Right lobe of liver (tissue), 6 donors: Measurements from ENCODE around the gene WDR82. TPM values are rescaled to one million over a fixed set of nuclear protein-coding genes. Genes with fewer than 3 reads are reported as not detected.

Source experiments
- ATAC-seq, 4 donors: fragments of 200-7000 bp; cut with Tn5 transposase; one replicate each; pipeline ENCODE4 v1.9.1; 2020; ENCODE audit warnings: mild to moderate bottlenecking in 4 of 4, moderate library complexity in 4 of 4
- DNase-seq, 3 donors: peaks; one replicate each; pipeline ENCODE4 v3.0.0-alpha.2; 2020
- H3K27ac ChIP-seq, 3 donors: fragments of 200-600 bp; one replicate each; pipeline ENCODE4 v1.8.0; 2022
- H3K27me3 ChIP-seq, 2 donors: fragments of 200-600 bp; one replicate each; pipeline ENCODE4 v1.8.0; 2022
- H3K36me3 ChIP-seq, 4 donors: fragments of 200-600 bp; sonication (generic) in 1 of 4; one replicate each; pipeline versions ENCODE4 v1.5.1 to v1.8.0; 2017 to 2022; ENCODE audit warnings: control low read depth in 1 of 4
- H3K4me1 ChIP-seq, 4 donors: fragments of 200-600 bp; sonication (generic) in 1 of 4; one replicate each; pipeline versions ENCODE4 v1.5.1 to v1.8.0; 2017 to 2022; ENCODE audit warnings: control low read depth in 1 of 4
- H3K4me3 ChIP-seq, 3 donors: fragments of 200-600 bp; one replicate each; pipeline ENCODE4 v1.8.0; 2022
- H3K9me3 ChIP-seq, 4 donors: fragments of 200-600 bp; sonication (generic) in 1 of 4; one replicate each; pipeline versions ENCODE4 v1.5.1 to v1.8.0; 2017 to 2022; ENCODE audit warnings: control low read depth in 1 of 4
- POLR2A ChIP-seq: fragments of 450-650 bp; IDR thresholded peaks from one replicate; pipeline ENCODE4 v1.6.1; 2017; ENCODE audit warnings: antibody characterized with exemption, mild to moderate bottlenecking
- WGBS: methylation state at CpG from one replicate; pipeline ENCODE4 v1.1.6; 2018; ENCODE audit warnings: low coverage, low lambda C conversion rate; ENCODE audit not compliant: insufficient coverage; ENCODE audit errors: missing lambda C conversion rate; 5-methylcytosine and 5-hydroxymethylcytosine counted together
- intact Hi-C, 2 donors: fragments of 100-400 bp; cut with DNase I; formaldehyde crosslinking; loops; one replicate each; pipeline versions ENCODE4 v1.11.2 to v1.14.1; 2022
- total RNA-seq, 6 experiments: library from RNA; depleted of rRNA in 2 of 6; stranded (reverse); fragments of >200 nt in 2 of 6; fragmentation: NEBNext Ultra II Directional in 3 of 6; extraction: Animal tissue kit (Norgen Biotek cat#: 25700) in 3 of 6; gene quantifications; one replicate each; pipeline versions ENCODE4 v1.1.0 to v1.2.4, GENCODE V29; 2016 to 2023
- TF ChIP-seq, protein P1 (sequence below), 4 donors: fragments of 200-600 bp in 3 of 4; fragments of 450-650 bp in 1 of 4; IDR thresholded peaks; one replicate each; pipeline versions ENCODE4 v1.5.1 to v1.8.0; 2016 to 2022; ENCODE audit warnings: antibody characterized with exemption in 4 of 4, mild to moderate bottlenecking in 2 of 4
- donor health status: DM: no; HTN: yes; CAD: no.
- donor health status: DM: no; HTN: no; CAD: no.
- donor health status: DM: no; HTN: no; CAD: no.
- donor health status: DM: no; HTN: yes; CAD: no.
- donor health status: DM: no; HTN: yes; CAD: no.

The WDR82 gene
- total RNA-seq, 6 experiments from 2014 or later, result 14.1 to 25.2 (median 20.7) TPM

DNA sequence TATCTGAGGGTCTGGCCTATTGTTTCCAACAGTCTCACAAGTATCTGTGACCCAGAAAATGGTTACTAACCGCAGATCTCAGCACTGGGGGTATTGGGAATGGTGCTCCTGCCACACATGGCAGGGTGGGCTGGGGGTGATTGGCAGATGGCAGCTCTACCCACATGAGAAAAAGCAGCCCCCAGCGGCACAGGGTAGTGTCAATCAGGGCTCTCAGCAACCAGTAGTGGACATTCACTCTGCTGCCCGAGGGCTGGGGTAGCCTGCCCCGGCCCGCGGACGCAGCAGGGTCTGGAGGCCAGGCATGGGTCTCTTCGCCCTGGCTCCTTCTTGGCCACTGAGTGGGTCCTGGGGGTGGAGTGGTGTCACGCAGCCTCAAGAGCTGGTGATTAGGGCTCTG is 46.2 kb upstream of the WDR82 start:
- Histone ChIP-seq H3K4me3 (no peak overlapping the region), H3K27ac (no peak overlapping the region), H3K9me3 (no peaks in the 10 kb centered on the region), H3K36me3 (no peaks in the 10 kb centered on the region), H3K4me1 (peaks cover 0 to 23% (median 10%) of the 10 kb centered on the region in 4 donors), H3K27me3 (no peaks in the 10 kb centered on the region)
- ATAC-seq (no peak), DNase-seq (peak in 1 of 3 donors; percentile 24)
- TF ChIP-seq, protein P1, sequence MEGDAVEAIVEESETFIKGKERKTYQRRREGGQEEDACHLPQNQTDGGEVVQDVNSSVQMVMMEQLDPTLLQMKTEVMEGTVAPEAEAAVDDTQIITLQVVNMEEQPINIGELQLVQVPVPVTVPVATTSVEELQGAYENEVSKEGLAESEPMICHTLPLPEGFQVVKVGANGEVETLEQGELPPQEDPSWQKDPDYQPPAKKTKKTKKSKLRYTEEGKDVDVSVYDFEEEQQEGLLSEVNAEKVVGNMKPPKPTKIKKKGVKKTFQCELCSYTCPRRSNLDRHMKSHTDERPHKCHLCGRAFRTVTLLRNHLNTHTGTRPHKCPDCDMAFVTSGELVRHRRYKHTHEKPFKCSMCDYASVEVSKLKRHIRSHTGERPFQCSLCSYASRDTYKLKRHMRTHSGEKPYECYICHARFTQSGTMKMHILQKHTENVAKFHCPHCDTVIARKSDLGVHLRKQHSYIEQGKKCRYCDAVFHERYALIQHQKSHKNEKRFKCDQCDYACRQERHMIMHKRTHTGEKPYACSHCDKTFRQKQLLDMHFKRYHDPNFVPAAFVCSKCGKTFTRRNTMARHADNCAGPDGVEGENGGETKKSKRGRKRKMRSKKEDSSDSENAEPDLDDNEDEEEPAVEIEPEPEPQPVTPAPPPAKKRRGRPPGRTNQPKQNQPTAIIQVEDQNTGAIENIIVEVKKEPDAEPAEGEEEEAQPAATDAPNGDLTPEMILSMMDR (IDR thresholded peaks at IDR 0.05), result no peak
- TF ChIP-seq POLR2A, result no peak
- intact Hi-C loops, result no loop called here
- 90% methylated on average over 6 of the region's 9 CpGs for WGBS

DNA sequence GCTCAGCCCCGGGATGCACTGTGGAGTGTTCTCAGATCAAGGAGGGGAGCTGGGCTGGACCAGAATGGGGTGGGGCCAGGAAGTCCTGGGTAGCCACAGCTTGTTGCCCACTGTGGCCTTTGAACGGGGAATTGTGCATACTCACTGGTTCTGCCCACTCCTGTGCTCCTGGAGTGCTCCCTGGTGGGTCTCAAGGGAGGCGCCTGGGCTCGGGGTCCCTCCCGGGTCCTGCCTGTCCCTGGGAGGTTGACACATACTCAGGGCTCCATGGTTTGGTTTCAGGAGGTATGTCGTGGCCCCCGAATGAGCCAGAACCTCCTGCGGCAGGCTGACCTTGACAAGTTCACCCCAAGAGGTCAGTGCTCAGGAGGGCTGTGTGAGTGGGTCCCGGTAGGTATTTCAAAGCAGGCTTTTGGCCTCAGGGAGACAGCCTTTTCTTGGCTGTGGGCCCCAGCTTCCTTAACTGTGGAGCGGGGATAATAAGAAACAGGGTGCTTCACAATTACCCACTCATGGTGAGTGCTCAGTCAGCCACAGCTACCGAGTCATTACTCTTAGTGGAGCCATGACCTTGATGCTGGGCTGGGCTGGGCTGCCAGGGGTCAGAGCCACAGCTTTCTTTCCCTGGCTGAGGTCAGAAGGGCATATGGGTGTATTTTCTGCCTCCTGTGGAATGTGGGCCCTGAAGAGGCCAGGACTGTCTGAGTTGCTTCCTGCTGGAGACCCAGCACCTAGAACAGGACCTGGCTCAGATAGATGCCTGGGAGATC is 45.3 kb upstream of the WDR82 start:
- Histone ChIP-seq H3K9me3 (no peaks in the 10 kb centered on the region), H3K36me3 (no peaks in the 10 kb centered on the region), H3K27ac (no peak overlapping the region), H3K4me3 (no peak overlapping the region), H3K4me1 (peaks cover 0 to 23% (median 10%) of the 10 kb centered on the region in 4 donors), H3K27me3 (no peaks in the 10 kb centered on the region)
- intact Hi-C loops, result no loop called here
- TF ChIP-seq POLR2A, result no peak
- TF ChIP-seq, protein P1 (IDR thresholded peaks at IDR 0.05), result no peak
- WGBS, result 40% methylated on average over 1 of the region's 11 CpGs
- ATAC-seq (peak; percentile 59 to 78 (median 70)), DNase-seq (peak in 2 of 3 donors; percentile 44 to 56)

DNA sequence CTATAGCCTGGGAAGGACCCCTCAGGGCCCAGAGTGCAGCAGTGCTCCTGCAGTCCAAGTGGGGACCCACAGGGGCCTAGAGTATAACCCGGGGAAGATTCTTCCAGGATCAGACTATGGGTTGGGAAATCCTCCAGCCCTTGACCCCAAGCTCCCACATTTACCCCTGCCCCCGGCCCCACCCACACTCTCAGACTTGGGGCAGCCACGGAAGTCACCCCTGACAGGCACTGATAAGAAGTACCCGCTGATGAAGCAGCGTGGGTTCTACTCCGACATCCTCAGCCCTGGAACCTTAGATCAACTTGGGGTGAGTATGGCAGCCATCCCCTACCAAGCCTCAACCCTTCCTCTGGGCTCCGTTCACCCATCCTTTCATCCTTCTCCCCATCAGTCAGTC is 44.0 kb upstream of the WDR82 start:
- TF ChIP-seq, protein P1 (IDR thresholded peaks at IDR 0.05), result no peak
- no peak for TF ChIP-seq POLR2A
- no CpG with 5 or more reads among the region's 7 CpGs for WGBS
- no peaks in the 10 kb centered on the region for H3K9me3 ChIP-seq
- intact Hi-C loops, result no loop called here
- no peaks in the 10 kb centered on the region for H3K36me3 ChIP-seq
- peaks cover 0 to 17% (median 7%) of the 10 kb centered on the region in 4 donors for H3K4me1 ChIP-seq
- H3K27me3 ChIP-seq, result no peaks in the 10 kb centered on the region
- no peak overlapping the region for H3K27ac ChIP-seq
- peak in 1 of 3 donors; percentile 24 for DNase-seq
- no peak for ATAC-seq
- no peak overlapping the region for H3K4me3 ChIP-seq

DNA sequence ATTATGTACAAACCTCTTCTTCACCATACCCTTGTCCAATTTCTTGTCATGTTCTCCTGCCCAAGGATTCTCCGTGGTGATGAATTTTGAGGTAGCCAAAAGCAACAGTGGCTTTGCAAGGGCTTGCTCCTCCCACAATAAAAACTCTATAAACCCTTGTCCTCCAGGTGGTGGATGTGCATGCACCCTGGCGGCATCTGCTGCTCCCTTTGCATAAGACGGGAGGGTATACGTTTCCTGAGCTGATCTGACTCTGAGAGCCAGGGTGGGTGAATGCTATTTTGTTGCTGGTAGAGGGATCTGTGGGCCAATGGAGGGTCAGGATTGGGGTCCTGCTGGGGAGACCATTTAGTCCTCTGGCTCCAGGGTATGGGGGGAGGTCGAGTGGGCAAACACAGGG is 43.0 kb upstream of the WDR82 start:
- H3K4me1 ChIP-seq, result peaks cover 0 to 12% (median 5%) of the 10 kb centered on the region in 4 donors
- 67% methylated on average over 2 of the region's 5 CpGs for WGBS
- intact Hi-C loops, result no loop called here
- no peak for DNase-seq
- H3K9me3 ChIP-seq, result no peaks in the 10 kb centered on the region
- no peak overlapping the region for H3K27ac ChIP-seq
- H3K27me3 ChIP-seq, result no peaks in the 10 kb centered on the region
- ATAC-seq, result no peak
- H3K4me3 ChIP-seq, result no peak overlapping the region
- H3K36me3 ChIP-seq, result no peaks in the 10 kb centered on the region
- no peak for TF ChIP-seq POLR2A
- TF ChIP-seq, protein P1 (IDR thresholded peaks at IDR 0.05), result no peak
